Loucy (cell line): Measurements from ENCODE around the gene KEAP1.
"Not testable (repeated sequence)": the region's sequence is repeated elsewhere in the genome, so short reads cannot be mapped to it uniquely, and the experiment has no call there.

ENCODE experiments used
- H2AFZ ChIP-seq: fragments of 200-600 bp; sonication (generic); 2 replicates; pipeline ENCODE4 v1.6.0; 2016; ENCODE audit warnings: antibody characterized with exemption, mild to moderate bottlenecking, low read length, moderate library complexity
- H3F3A ChIP-seq: fragments of 200-600 bp; 2 replicates; pipeline ENCODE4 v1.6.0; 2016; ENCODE audit warnings: antibody characterized with exemption, low read depth, mild to moderate bottlenecking
- H3K27me3 ChIP-seq: fragments of 200-600 bp; sonication (generic); 2 replicates; pipeline ENCODE4 v1.6.1; 2014; ENCODE audit warnings: low read length, mild to moderate bottlenecking; ENCODE audit not compliant: insufficient read depth, poor library complexity, severe bottlenecking
- H3K36me3 ChIP-seq: fragments of 200-600 bp; sonication (generic); 2 replicates; pipeline ENCODE4 v1.6.1; 2016; ENCODE audit warnings: low read length; ENCODE audit not compliant: insufficient read depth
- H3K4me1 ChIP-seq: fragments of 200-600 bp; sonication (generic); 2 replicates; pipeline ENCODE4 v1.5.1; 2014; ENCODE audit warnings: low read length, mild to moderate bottlenecking; ENCODE audit not compliant: insufficient read depth, poor library complexity, severe bottlenecking
- H3K4me2 ChIP-seq: fragments of 200-600 bp; sonication (generic); 2 replicates; pipeline ENCODE4 v1.6.0; 2014; ENCODE audit warnings: antibody characterized with exemption, low read length, low read depth, mild to moderate bottlenecking; ENCODE audit not compliant: poor library complexity, severe bottlenecking
- H3K4me3 ChIP-seq: fragments of 200-600 bp; sonication (generic); 2 replicates; pipeline ENCODE4 v1.5.1; 2014; ENCODE audit warnings: low read length, mild to moderate bottlenecking, mixed read lengths; ENCODE audit not compliant: poor library complexity, severe bottlenecking
- H3K79me2 ChIP-seq: fragments of 200-600 bp; sonication (generic); 2 replicates; pipeline ENCODE4 v1.6.1; 2014; ENCODE audit warnings: low read length; ENCODE audit not compliant: insufficient read depth
- H3K9ac ChIP-seq: fragments of 200-600 bp; sonication (generic); 2 replicates; pipeline ENCODE4 v1.6.0; 2014; ENCODE audit warnings: mild to moderate bottlenecking, low read depth, low read length, moderate library complexity; ENCODE audit not compliant: poor library complexity, severe bottlenecking
- H3K9me2 ChIP-seq: fragments of 200-600 bp; sonication (generic); replicated peaks from 2 replicates; pipeline ENCODE4 v1.6.1; 2016; ENCODE audit warnings: low read depth, low read length, mixed read lengths
- H3K9me3 ChIP-seq: fragments of 200-600 bp; sonication (generic); 2 replicates; pipeline ENCODE4 v1.6.1; 2014; ENCODE audit warnings: mild to moderate bottlenecking, antibody characterized with exemption, low read length, low read depth; ENCODE audit not compliant: insufficient read depth
- H4K20me1 ChIP-seq: fragments of 200-600 bp; sonication (generic); 2 replicates; pipeline ENCODE4 v1.6.0; 2014; ENCODE audit warnings: antibody characterized with exemption, low read length, mild to moderate bottlenecking; ENCODE audit not compliant: insufficient read depth, poor library complexity, severe bottlenecking
- CTCF ChIP-seq: fragments of 200-600 bp; sonication (generic); conservative IDR thresholded peaks from 2 replicates; pipeline ENCODE4 v1.5.1; 2014; ENCODE audit warnings: mild to moderate bottlenecking, antibody characterized with exemption, low read length
- EZH2phosphoT487 ChIP-seq: fragments of 200-600 bp; IDR thresholded peaks from 2 replicates; pipeline ENCODE4 v1.6.1; 2018; ENCODE audit warnings: antibody characterized with exemption, mild to moderate bottlenecking, moderate library complexity, borderline replicate concordance

The KEAP1 gene

GRCh38 chr19:10543420-10544241, 40.5 kb upstream of the KEAP1 start, which contains the start of gene ATG4D:
TSS of gene ATG4D (plus strand) at chr19:10543904. CDS start at chr19:10544091, 187 bp downstream.
- Histone ChIP-seq H3K27me3 (peaks cover 6% of the 10 kb centered on the region), H3K9ac (peak within 1 kb of the TSS; percentile 99), H2AFZ (peak within 1 kb of the TSS; percentile 62; the same call in 1 of the 2 replicates)

GRCh38 chr19:10543059-10543419, 39.9 kb upstream of the KEAP1 start:
- Histone ChIP-seq H4K20me1 (peaks cover 20% of the 10 kb centered on the region), H3K4me3 (peak overlapping the region; percentile 95), H3K4me2 (peak overlapping the region; percentile 92), H3K36me3 (peaks cover 3% of the 10 kb centered on the region; the same call in 1 of the 2 replicates), H3K4me1 (peaks cover 21% of the 10 kb centered on the region), H3K79me2 (peaks cover 41% of the 10 kb centered on the region), H3K9me3 (no peaks in the 10 kb centered on the region), H3F3A (peaks cover 5% of the 10 kb centered on the region), H2AFZ (peak overlapping the region; percentile 62; the same call in 1 of the 2 replicates), H3K27me3 (peaks cover 6% of the 10 kb centered on the region), H3K9ac (peak overlapping the region; percentile 99), H3K9me2 (no peaks in the 10 kb centered on the region)
- no peak for TF ChIP-seq CTCF
- no peak for TF ChIP-seq EZH2phosphoT487

More at GRCh38 chr19:10543420-10544241, 40.5 kb upstream of the KEAP1 start, which contains the start of gene ATG4D:
- peaks cover 20% of the 10 kb centered on the region for H4K20me1 ChIP-seq
- peaks cover 21% of the 10 kb centered on the region for H3K4me1 ChIP-seq
- H3K79me2 ChIP-seq = peaks cover 46% of the 10 kb centered on the region
- TF ChIP-seq EZH2phosphoT487 = no peak
- no peak for TF ChIP-seq CTCF
- peak within 1 kb of the TSS; percentile 95 for H3K4me3 ChIP-seq
- peak within 1 kb of the TSS; percentile 92 for H3K4me2 ChIP-seq
- no peaks in the 10 kb centered on the region for H3K9me3 ChIP-seq
- no peaks in the 10 kb centered on the region for H3K9me2 ChIP-seq
- H3F3A ChIP-seq = peaks cover 5% of the 10 kb centered on the region
- peaks cover 9% of the 10 kb centered on the region; the same call in 1 of the 2 replicates for H3K36me3 ChIP-seq

GRCh38 chr19:10539016-10539415, 35.9 kb upstream of the KEAP1 start:
- not testable (repeated sequence) for H2AFZ ChIP-seq, H4K20me1 ChIP-seq, H3F3A ChIP-seq, H3K4me3 ChIP-seq, H3K79me2 ChIP-seq, H3K9ac ChIP-seq, H3K9me3 ChIP-seq, H3K9me2 ChIP-seq, H3K27me3 ChIP-seq, H3K4me1 ChIP-seq, H3K36me3 ChIP-seq, H3K4me2 ChIP-seq
